ENCODE data around the gene ELOVL3.
"Not testable (repeated sequence)": the region's sequence is repeated elsewhere in the genome, so short reads cannot be mapped to it uniquely, and the experiment has no call there.

The ELOVL3 gene

GRCh38 chr10:102227050-102227449 lies 951 bp downstream of the ELOVL3 start:
- no peak for DNase-seq

- peak; percentile 89 for DNase-seq
These were observed 3.7 kb downstream of the ELOVL3 start for GRCh38 chr10:102229810-102230263.

GRCh38 chr10:102230264-102230860 lies 4.3 kb downstream of the ELOVL3 start:
- no peak for DNase-seq

GRCh38 chr10:102230861-102231356 lies 4.8 kb downstream of the ELOVL3 start:
- DNase-seq: no peak

GRCh38 chr10:102231357-102232318 lies 5.5 kb downstream of the ELOVL3 start:
- peak; percentile 64 for DNase-seq

GRCh38 chr10:102233997-102234396 lies 7.9 kb downstream of the ELOVL3 start:
- no peak for DNase-seq

- no peak for DNase-seq
These were observed 8.9 kb downstream of the ELOVL3 start for GRCh38 chr10:102234888-102235597.

GRCh38 chr10:102235598-102235920 lies 9.5 kb downstream of the ELOVL3 start:
- no peak for DNase-seq

GRCh38 chr10:102236006-102236405 lies 9.9 kb downstream of the ELOVL3 start:
- DNase-seq: no peak

- no peak for DNase-seq
These were observed 11.7 kb downstream of the ELOVL3 start for GRCh38 chr10:102237711-102238252.

GRCh38 chr10:102240467-102241031 lies 14.4 kb downstream of the ELOVL3 start:
- DNase-seq: no peak

- DNase-seq: no peak
These were observed 14.9 kb downstream of the ELOVL3 start for GRCh38 chr10:102241032-102241443.

GRCh38 chr10:102241444-102242117 lies 15.5 kb downstream of the ELOVL3 start, which contains the start of gene PITX3:
TSS of gene PITX3 (minus strand) at chr10:102241512. CDS start at chr10:102232080, 9,432 bp downstream.
- DNase-seq: peak; percentile 98

GRCh38 chr10:102242118-102242485 lies 16.0 kb downstream of the ELOVL3 start:
- DNase-seq: no peak

GRCh38 chr10:102243309-102243708 lies 17.2 kb downstream of the ELOVL3 start:
- DNase-seq: no peak

- DNase-seq: peak; percentile 100
These were observed 19.2 kb downstream of the ELOVL3 start, which contains the start of gene GBF1 for GRCh38 chr10:102245082-102245931. TSS of gene GBF1 (plus strand) at chr10:102245532. CDS start at chr10:102258939, 13,407 bp downstream.

GRCh38 chr10:102245932-102246251 lies 19.8 kb downstream of the ELOVL3 start:
- no peak for DNase-seq

GRCh38 chr10:102246261-102246660 lies 20.2 kb downstream of the ELOVL3 start:
- DNase-seq: no peak

GRCh38 chr10:102247734-102248133 lies 21.6 kb downstream of the ELOVL3 start:
- DNase-seq: no peak

GRCh38 chr10:102252508-102252907 lies 26.4 kb downstream of the ELOVL3 start:
- not testable (repeated sequence) for DNase-seq

- DNase-seq: no peak
These were observed 28.3 kb downstream of the ELOVL3 start for GRCh38 chr10:102254426-102254825.
